HEK293 (cell line): ENCODE results near the gene CCDC71L.

Experiments
- CTCF ChIA-PET: fragments of 350-600 bp; formaldehyde crosslinking; extraction: SDS; loops from one replicate; lab custom pipeline; 2021; ENCODE audit warnings: antibody characterized with exemption; lab: Yijun Ruan, JAX
- POLR2A ChIA-PET: fragments of 300-600 bp; formaldehyde crosslinking; extraction: SDS; loops from one replicate; lab custom pipeline; 2020; ENCODE audit warnings: antibody characterized with exemption, inconsistent platforms; lab: Yijun Ruan, JAX
- H3K27ac ChIP-seq: fragments of 200-500 bp; sonication (Bioruptor generic); 2 replicates; pipeline ENCODE4 v1.5.1; 2014; ENCODE audit warnings: low read depth, low read length, control low read depth, inconsistent platforms; ENCODE audit errors: extremely low read depth
- H3K36me3 ChIP-seq, 2 experiments: fragments of 200-500 bp in 1 of 2; sonication (Bioruptor generic) in 1 of 2; 1 replicate in 1 of 2; 2 replicates in 1 of 2; pipeline ENCODE4 v1.5.1; 2014 to 2017; ENCODE audit warnings: inconsistent platforms in 2 of 2, low read length in 2 of 2; ENCODE audit not compliant: control insufficient read depth in 2 of 2, insufficient read depth in 1 of 2
- H3K4me1 ChIP-seq: fragments of 200-500 bp; sonication (Bioruptor generic); 2 replicates; pipeline ENCODE4 v1.5.1; 2014; ENCODE audit warnings: mild to moderate bottlenecking, low read length, inconsistent platforms; ENCODE audit not compliant: control insufficient read depth, insufficient read depth
- H3K4me3 ChIP-seq: 2 replicates; pipeline ENCODE4 v1.5.1; 2011; ENCODE audit warnings: low read depth, mild to moderate bottlenecking, control low read depth, low read length, moderate library complexity
- H3K9me3 ChIP-seq: fragments of 200-500 bp; sonication (Bioruptor generic); 2 replicates; pipeline ENCODE4 v1.5.1; 2014; ENCODE audit warnings: low read depth, low read length, inconsistent platforms; ENCODE audit not compliant: control insufficient read depth, insufficient read depth
- GLIS2 ChIP-seq: fragments of 450-650 bp; formaldehyde crosslinking; IDR thresholded peaks from 2 replicates; pipeline ENCODE4 v1.5.1; 2016; ENCODE audit warnings: missing biosample characterization, missing genetic modification characterization
- KLF7 ChIP-seq: fragments of 450-650 bp; formaldehyde crosslinking; IDR thresholded peaks from 2 replicates; pipeline ENCODE4 v1.5.1; 2016; ENCODE audit warnings: missing biosample characterization, missing genetic modification characterization, borderline replicate concordance
- MEIS1 ChIP-seq: sonication (generic); formaldehyde crosslinking; IDR thresholded peaks from 2 replicates; pipeline ENCODE4 v1.8.1; 2022; ENCODE audit warnings: missing genetic modification reagents, mild to moderate bottlenecking, borderline replicate concordance
- SCRT1 ChIP-seq: fragments of 450-650 bp; formaldehyde crosslinking; IDR thresholded peaks from 2 replicates; pipeline ENCODE4 v1.5.1; 2016; ENCODE audit warnings: missing biosample characterization, missing genetic modification characterization, borderline replicate concordance
- SP2 ChIP-seq: fragments of 450-650 bp; formaldehyde crosslinking; IDR thresholded peaks from 2 replicates; pipeline ENCODE4 v1.5.1; 2016; ENCODE audit warnings: missing biosample characterization, missing genetic modification characterization
- TCF7L2 ChIP-seq: IDR thresholded peaks from 2 replicates; pipeline ENCODE4 v1.6.1; 2011; ENCODE audit warnings: low read depth, mild to moderate bottlenecking, inconsistent platforms, low read length, moderate library complexity, borderline replicate concordance
- TRIM28 ChIP-seq: IDR thresholded peaks from 2 replicates; pipeline ENCODE4 v1.6.1; 2011; ENCODE audit warnings: low read length, control low read depth, borderline replicate concordance
- YY1 ChIP-seq: fragments of 450-650 bp; formaldehyde crosslinking; IDR thresholded peaks from 2 replicates; pipeline ENCODE4 v1.5.1; 2018; ENCODE audit warnings: missing biosample characterization, missing genetic modification characterization
- ZBTB8A ChIP-seq: fragments of 450-650 bp; formaldehyde crosslinking; IDR thresholded peaks from 2 replicates; pipeline ENCODE4 v1.5.1; 2016; ENCODE audit warnings: missing biosample characterization, missing genetic modification characterization
- ZNF10 ChIP-seq: fragments of 450-650 bp; formaldehyde crosslinking; IDR thresholded peaks from 2 replicates; pipeline ENCODE4 v1.5.1; 2017; ENCODE audit warnings: missing biosample characterization, missing genetic modification characterization
- ZNF133 ChIP-seq: fragments of 450-650 bp; formaldehyde crosslinking; IDR thresholded peaks from 2 replicates; pipeline ENCODE4 v1.5.1; 2016; ENCODE audit warnings: missing biosample characterization, missing genetic modification characterization
- ZNF16 ChIP-seq: fragments of 450-650 bp; formaldehyde crosslinking; IDR thresholded peaks from 2 replicates; pipeline ENCODE4 v1.5.1; 2016; ENCODE audit warnings: low read depth, missing biosample characterization, missing genetic modification characterization
- ZNF19 ChIP-seq: fragments of 450-650 bp; formaldehyde crosslinking; IDR thresholded peaks from 2 replicates; pipeline ENCODE4; 2016; ENCODE audit warnings: missing biosample characterization, missing genetic modification characterization, low read depth
- ZNF2 ChIP-seq: fragments of 450-650 bp; formaldehyde crosslinking; IDR thresholded peaks from 2 replicates; pipeline ENCODE4 v1.5.1; 2016; ENCODE audit warnings: missing biosample characterization, missing genetic modification characterization
- ZNF202 ChIP-seq: fragments of 450-650 bp; formaldehyde crosslinking; IDR thresholded peaks from 2 replicates; pipeline ENCODE4 v1.5.1; 2016; ENCODE audit warnings: missing biosample characterization, missing genetic modification characterization, borderline replicate concordance
- ZNF398 ChIP-seq: fragments of 450-650 bp; formaldehyde crosslinking; IDR thresholded peaks from 2 replicates; pipeline ENCODE4 v1.5.1; 2017; ENCODE audit warnings: missing biosample characterization, missing genetic modification characterization
- ZNF48 ChIP-seq: fragments of 450-650 bp; formaldehyde crosslinking; IDR thresholded peaks from 2 replicates; pipeline ENCODE4 v1.5.1; 2016; ENCODE audit warnings: missing biosample characterization, missing genetic modification characterization
- ZNF585B ChIP-seq: fragments of 450-650 bp; formaldehyde crosslinking; IDR thresholded peaks from 2 replicates; pipeline ENCODE4 v1.5.1; 2016; ENCODE audit warnings: missing biosample characterization, missing genetic modification characterization
- ZNF645 ChIP-seq: fragments of 450-650 bp; formaldehyde crosslinking; IDR thresholded peaks from 2 replicates; pipeline ENCODE4; 2016; ENCODE audit warnings: missing biosample characterization, missing genetic modification characterization
- ZNF76 ChIP-seq: fragments of 450-650 bp; formaldehyde crosslinking; IDR thresholded peaks from 2 replicates; pipeline ENCODE4; 2016; ENCODE audit warnings: low read depth, missing biosample characterization, missing genetic modification characterization, borderline replicate concordance
- ZNF792 ChIP-seq: fragments of 450-650 bp; formaldehyde crosslinking; IDR thresholded peaks from 2 replicates; pipeline ENCODE4 v1.5.1; 2016; ENCODE audit warnings: missing biosample characterization, missing genetic modification characterization
- ZNF843 ChIP-seq: fragments of 450-650 bp; formaldehyde crosslinking; IDR thresholded peaks from 2 replicates; pipeline ENCODE4 v1.5.1; 2016; ENCODE audit warnings: missing biosample characterization, missing genetic modification characterization
- ZSCAN23 ChIP-seq: fragments of 450-650 bp; formaldehyde crosslinking; IDR thresholded peaks from 2 replicates; pipeline ENCODE4 v1.5.1; 2016; ENCODE audit warnings: missing biosample characterization, missing genetic modification characterization
- ZSCAN30 ChIP-seq: fragments of 450-650 bp; IDR thresholded peaks from 2 replicates; pipeline ENCODE4 v1.5.1; 2018; ENCODE audit warnings: missing biosample characterization, mild to moderate bottlenecking, missing genetic modification characterization, moderate library complexity
- TF ChIP-seq, protein P1 (sequence below): fragments of 450-650 bp; formaldehyde crosslinking; IDR thresholded peaks from 2 replicates; pipeline ENCODE4 v1.5.1; 2016; ENCODE audit warnings: missing biosample characterization, missing genetic modification characterization, low read depth
- TF ChIP-seq, protein P2 (sequence below): fragments of 450-650 bp; formaldehyde crosslinking; IDR thresholded peaks from 2 replicates; pipeline ENCODE4 v1.5.1; 2017; ENCODE audit warnings: missing biosample characterization, missing genetic modification characterization
- TF ChIP-seq, protein P3 (sequence below): fragments of 450-650 bp; IDR thresholded peaks from 2 replicates; pipeline ENCODE4 v1.5.1; 2018; ENCODE audit warnings: missing biosample characterization, mild to moderate bottlenecking, missing genetic modification characterization

The CCDC71L gene

GRCh38 chr7:106609416-106609815 is 51.5 kb downstream of the CCDC71L start:
- ChIA-PET POLR2A (no interaction called here), CTCF (interaction anchor here (0.6 kb wide), 1 partner anchor 1111 kb away, joined by 3 read pairs; no protein-coding TSS in a partner anchor)
- TF ChIP-seq ZNF16: no peak
- no peak for TF ChIP-seq SCRT1 (tag by site-specific recombination)
- TF ChIP-seq ZNF2 (tag by site-specific recombination): no peak
- TF ChIP-seq GLIS2 (tag by site-specific recombination): no peak
- TF ChIP-seq ZNF10 (tag by site-specific recombination): no peak
- TF ChIP-seq ZNF133 (tag by site-specific recombination): no peak
- TF ChIP-seq ZNF398 (tag by site-specific recombination): no peak
- TF ChIP-seq ZNF585B: no peak
- TF ChIP-seq ZNF792 (tag by site-specific recombination): no peak
- no peak for TF ChIP-seq ZNF645 (tag by site-specific recombination)
- no peak for TF ChIP-seq KLF7 (tag by site-specific recombination)
- TF ChIP-seq, protein P1, sequence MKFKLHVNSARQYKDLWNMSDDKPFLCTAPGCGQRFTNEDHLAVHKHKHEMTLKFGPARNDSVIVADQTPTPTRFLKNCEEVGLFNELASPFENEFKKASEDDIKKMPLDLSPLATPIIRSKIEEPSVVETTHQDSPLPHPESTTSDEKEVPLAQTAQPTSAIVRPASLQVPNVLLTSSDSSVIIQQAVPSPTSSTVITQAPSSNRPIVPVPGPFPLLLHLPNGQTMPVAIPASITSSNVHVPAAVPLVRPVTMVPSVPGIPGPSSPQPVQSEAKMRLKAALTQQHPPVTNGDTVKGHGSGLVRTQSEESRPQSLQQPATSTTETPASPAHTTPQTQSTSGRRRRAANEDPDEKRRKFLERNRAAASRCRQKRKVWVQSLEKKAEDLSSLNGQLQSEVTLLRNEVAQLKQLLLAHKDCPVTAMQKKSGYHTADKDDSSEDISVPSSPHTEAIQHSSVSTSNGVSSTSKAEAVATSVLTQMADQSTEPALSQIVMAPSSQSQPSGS (tag by site-specific recombination): no peak
- TF ChIP-seq ZNF19 (tag by site-specific recombination): no peak
- TF ChIP-seq MEIS1 (CRISPR knock-in tag): no peak
- no peak for TF ChIP-seq SP2 (tag by site-specific recombination)
- no peak for TF ChIP-seq ZSCAN30 (tag by site-specific recombination)
- TF ChIP-seq TRIM28: no peak
- TF ChIP-seq, protein P2, sequence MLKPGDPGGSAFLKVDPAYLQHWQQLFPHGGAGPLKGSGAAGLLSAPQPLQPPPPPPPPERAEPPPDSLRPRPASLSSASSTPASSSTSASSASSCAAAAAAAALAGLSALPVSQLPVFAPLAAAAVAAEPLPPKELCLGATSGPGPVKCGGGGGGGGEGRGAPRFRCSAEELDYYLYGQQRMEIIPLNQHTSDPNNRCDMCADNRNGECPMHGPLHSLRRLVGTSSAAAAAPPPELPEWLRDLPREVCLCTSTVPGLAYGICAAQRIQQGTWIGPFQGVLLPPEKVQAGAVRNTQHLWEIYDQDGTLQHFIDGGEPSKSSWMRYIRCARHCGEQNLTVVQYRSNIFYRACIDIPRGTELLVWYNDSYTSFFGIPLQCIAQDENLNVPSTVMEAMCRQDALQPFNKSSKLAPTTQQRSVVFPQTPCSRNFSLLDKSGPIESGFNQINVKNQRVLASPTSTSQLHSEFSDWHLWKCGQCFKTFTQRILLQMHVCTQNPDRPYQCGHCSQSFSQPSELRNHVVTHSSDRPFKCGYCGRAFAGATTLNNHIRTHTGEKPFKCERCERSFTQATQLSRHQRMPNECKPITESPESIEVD (tag by site-specific recombination): no peak
- Histone ChIP-seq H3K9me3 (no peaks in the 10 kb centered on the region), H3K4me1 (no peaks in the 10 kb centered on the region), H3K27ac (no peak overlapping the region), H3K36me3 (no peaks in the 10 kb centered on the region), H3K4me3 (no peak overlapping the region)

DNA sequence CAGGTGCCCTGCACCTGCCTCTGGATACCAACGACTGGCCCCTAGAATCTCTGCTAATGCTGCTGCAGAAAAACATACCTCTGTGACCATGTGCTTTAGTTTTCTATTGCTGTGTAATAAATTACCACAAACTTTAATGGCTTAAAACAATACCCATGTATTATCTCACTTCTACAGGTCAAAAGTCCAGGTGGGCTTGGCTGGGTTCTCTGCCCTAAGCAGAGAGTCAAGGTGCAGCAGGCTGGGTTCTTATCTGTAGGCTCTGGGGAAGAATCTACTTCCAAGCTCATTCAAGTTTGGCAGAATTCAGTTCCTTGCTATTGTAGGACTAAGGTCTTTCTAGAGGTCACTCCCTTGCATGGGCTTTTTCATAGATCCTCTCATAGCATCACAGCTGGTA is 52.3 kb downstream of the CCDC71L start:
- no peak for TF ChIP-seq ZBTB8A (tag by site-specific recombination)
- TF ChIP-seq ZNF202 (tag by site-specific recombination): no peak
- TF ChIP-seq, protein P3, sequence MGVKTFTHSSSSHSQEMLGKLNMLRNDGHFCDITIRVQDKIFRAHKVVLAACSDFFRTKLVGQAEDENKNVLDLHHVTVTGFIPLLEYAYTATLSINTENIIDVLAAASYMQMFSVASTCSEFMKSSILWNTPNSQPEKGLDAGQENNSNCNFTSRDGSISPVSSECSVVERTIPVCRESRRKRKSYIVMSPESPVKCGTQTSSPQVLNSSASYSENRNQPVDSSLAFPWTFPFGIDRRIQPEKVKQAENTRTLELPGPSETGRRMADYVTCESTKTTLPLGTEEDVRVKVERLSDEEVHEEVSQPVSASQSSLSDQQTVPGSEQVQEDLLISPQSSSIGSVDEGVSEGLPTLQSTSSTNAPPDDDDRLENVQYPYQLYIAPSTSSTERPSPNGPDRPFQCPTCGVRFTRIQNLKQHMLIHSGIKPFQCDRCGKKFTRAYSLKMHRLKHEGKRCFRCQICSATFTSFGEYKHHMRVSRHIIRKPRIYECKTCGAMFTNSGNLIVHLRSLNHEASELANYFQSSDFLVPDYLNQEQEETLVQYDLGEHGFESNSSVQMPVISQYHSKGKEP (tag by site-specific recombination): no peak
- TF ChIP-seq YY1 (tag by site-specific recombination): no peak
- no peak for TF ChIP-seq ZNF76 (tag by site-specific recombination)
- TF ChIP-seq ZSCAN23 (tag by site-specific recombination): no peak
- TF ChIP-seq TRIM28: no peak
- no peak for TF ChIP-seq ZNF48 (tag by site-specific recombination)
- no peak for TF ChIP-seq ZNF843 (tag by site-specific recombination)
- TF ChIP-seq TCF7L2: no peak
- H3K9me3 ChIP-seq: no peaks in the 10 kb centered on the region
- H3K36me3 ChIP-seq: no peaks in the 10 kb centered on the region
- H3K27ac ChIP-seq: no peak overlapping the region
- no peaks in the 10 kb centered on the region for H3K4me1 ChIP-seq
- no peak overlapping the region for H3K4me3 ChIP-seq
- ChIA-PET POLR2A (no interaction called here), CTCF (no interaction called here)
